RWPE1 (cell line): Measurements from ENCODE around the gene RAB11FIP4.

Source experiments
- CTCF ChIA-PET: fragments of 350-600 bp; sonication (Branson Sonifier 250); formaldehyde crosslinking; extraction: SDS; loops from one replicate; lab custom pipeline; 2021; lab: Yijun Ruan, JAX
- POLR2A ChIA-PET: fragments of 400-600 bp; formaldehyde crosslinking; extraction: SDS; loops from one replicate; lab custom pipeline; 2020; ENCODE audit warnings: antibody characterized with exemption; ENCODE audit not compliant: low non-redundant PET; lab: Yijun Ruan, JAX
- DNase-seq: peaks from one replicate; pipeline ENCODE4 v3.0.0; 2012; ENCODE audit warnings: low spot score
- H3K27ac ChIP-seq: fragments of 450-650 bp; 2 replicates; pipeline ENCODE4 v1.5.1; 2017
- TF ChIP-seq, protein P1 (sequence below): fragments of 450-650 bp; conservative IDR thresholded peaks from 2 replicates; pipeline ENCODE4 v1.5.1; 2017; ENCODE audit warnings: low read depth, mild to moderate bottlenecking

Gene RAB11FIP4

GRCh38 chr17:31364012-31364411, 27.5 kb upstream of the RAB11FIP4 start:
- no peak overlapping the region for H3K27ac ChIP-seq
- TF ChIP-seq, protein P1, sequence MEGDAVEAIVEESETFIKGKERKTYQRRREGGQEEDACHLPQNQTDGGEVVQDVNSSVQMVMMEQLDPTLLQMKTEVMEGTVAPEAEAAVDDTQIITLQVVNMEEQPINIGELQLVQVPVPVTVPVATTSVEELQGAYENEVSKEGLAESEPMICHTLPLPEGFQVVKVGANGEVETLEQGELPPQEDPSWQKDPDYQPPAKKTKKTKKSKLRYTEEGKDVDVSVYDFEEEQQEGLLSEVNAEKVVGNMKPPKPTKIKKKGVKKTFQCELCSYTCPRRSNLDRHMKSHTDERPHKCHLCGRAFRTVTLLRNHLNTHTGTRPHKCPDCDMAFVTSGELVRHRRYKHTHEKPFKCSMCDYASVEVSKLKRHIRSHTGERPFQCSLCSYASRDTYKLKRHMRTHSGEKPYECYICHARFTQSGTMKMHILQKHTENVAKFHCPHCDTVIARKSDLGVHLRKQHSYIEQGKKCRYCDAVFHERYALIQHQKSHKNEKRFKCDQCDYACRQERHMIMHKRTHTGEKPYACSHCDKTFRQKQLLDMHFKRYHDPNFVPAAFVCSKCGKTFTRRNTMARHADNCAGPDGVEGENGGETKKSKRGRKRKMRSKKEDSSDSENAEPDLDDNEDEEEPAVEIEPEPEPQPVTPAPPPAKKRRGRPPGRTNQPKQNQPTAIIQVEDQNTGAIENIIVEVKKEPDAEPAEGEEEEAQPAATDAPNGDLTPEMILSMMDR, result no peak
- ChIA-PET POLR2A (no interaction called here), CTCF (interaction anchor here (0.6 kb wide), 2 partner anchors 162 to 417 kb away, joined by 3 read pairs; no protein-coding TSS in a partner anchor)
- DNase-seq, result no peak

GRCh38 chr17:31366088-31366487, 25.4 kb upstream of the RAB11FIP4 start:
- POLR2A ChIA-PET, result no interaction called here
- DNase-seq, result no peak
- CTCF ChIA-PET, result interaction anchor here (0.6 to 1.1 kb wide), 2 partner anchors 351 to 533 kb away, joined by 3 read pairs; no protein-coding TSS in a partner anchor
- H3K27ac ChIP-seq, result no peak overlapping the region
- TF ChIP-seq, protein P1, result no peak

GRCh38 chr17:31369266-31369665, 22.2 kb upstream of the RAB11FIP4 start:
- ChIA-PET POLR2A (no interaction called here), CTCF (no interaction called here)
- H3K27ac ChIP-seq, result no peak overlapping the region
- no peak for DNase-seq
- TF ChIP-seq, protein P1, result no peak

DNA sequence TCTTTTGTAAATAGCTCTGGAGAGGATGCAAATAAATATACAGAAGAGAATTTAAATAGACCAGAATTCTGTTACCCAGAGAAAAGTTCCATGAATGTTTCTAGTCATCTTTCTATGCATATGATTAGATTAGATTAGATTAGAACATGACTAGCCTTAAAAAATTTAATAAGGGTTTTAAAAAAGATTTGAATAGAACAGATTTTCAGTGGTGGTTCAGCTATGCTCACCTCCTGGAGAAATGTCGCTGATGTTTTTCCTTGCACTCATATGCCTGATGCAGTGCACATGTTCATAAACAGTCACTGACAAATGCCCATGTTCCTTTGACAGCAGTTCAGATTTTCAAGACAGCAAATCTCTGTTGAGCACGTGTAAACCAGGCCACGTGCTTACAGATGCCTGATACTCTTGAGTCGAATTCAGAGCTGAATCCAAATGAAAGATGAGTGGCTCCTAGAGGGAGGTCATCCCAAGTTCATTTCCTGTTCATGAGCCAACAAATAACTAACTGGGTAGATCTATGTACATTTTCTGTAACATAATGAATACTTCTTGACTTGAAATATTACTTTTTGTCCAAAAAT, 19.9 kb upstream of the RAB11FIP4 start:
- DNase-seq, result no peak
- TF ChIP-seq, protein P1, result no peak
- POLR2A ChIA-PET, result no interaction called here
- no peak overlapping the region for H3K27ac ChIP-seq
- CTCF ChIA-PET, result interaction anchor here (0.6 kb wide), 1 partner anchor 191 kb away, joined by 3 read pairs; no protein-coding TSS in a partner anchor

GRCh38 chr17:31373150-31374093, 18.1 kb upstream of the RAB11FIP4 start:
- ChIA-PET CTCF (interaction anchor here (0.6 to 0.9 kb wide), 4 partner anchors 10 to 153 kb away, joined by 3 to 4 read pairs (median 3); no protein-coding TSS in a partner anchor), POLR2A (no interaction called here)
- no peak overlapping the region for H3K27ac ChIP-seq
- peak; percentile 26 for DNase-seq
- TF ChIP-seq, protein P1, result peak; percentile 67

- no peak for DNase-seq
- POLR2A ChIA-PET, result no interaction called here
- no peak overlapping the region for H3K27ac ChIP-seq
- TF ChIP-seq, protein P1, result no peak
- CTCF ChIA-PET, result interaction anchor here (0.6 kb wide), 2 partner anchors 31 to 47 kb away, joined by 3 read pairs; no protein-coding TSS in a partner anchor
Measured at GRCh38 chr17:31374094-31374447, 17.4 kb upstream of the RAB11FIP4 start.
